ENCODE data around the gene PCDHB5. TPM values are rescaled to one million over a fixed set of nuclear protein-coding genes. Genes with fewer than 3 reads are reported as not detected.

Gene PCDHB5
- total and polyA plus RNA-seq, 2 of the 4 experiments (the other 2 are of a cell fraction) = 0.18 to 0.32 TPM

GRCh38 chr5:141094481-141095262 lies 40.3 kb upstream of the PCDHB5 start, which contains the start of gene PCDHB2:
Gene PCDHB2, plus strand, starts transcription at chr5:141094615. Its CDS starts 176 bp downstream, at chr5:141094791.
- no peaks in the 10 kb centered on the region for H3K36me3 ChIP-seq (ENCODE audit: control insufficient read depth, insufficient read depth, low read length)
- H2AK9ac ChIP-seq (replicated peaks; ENCODE audit: low read depth, low read length, poor library complexity) = no peak within 1 kb of the TSS
- peak within 1 kb of the TSS; percentile 52 for H3K18ac ChIP-seq (ENCODE audit: low read depth, low read length)
- H2BK15ac ChIP-seq (ENCODE audit: low read depth, low read length) = no peak within 1 kb of the TSS
- H2BK20ac ChIP-seq (ENCODE audit: low read depth, low read length) = no peak within 1 kb of the TSS
- H2BK120ac ChIP-seq (ENCODE audit: low read depth, low read length) = no peak within 1 kb of the TSS
- H3K27ac ChIP-seq (ENCODE audit: insufficient read depth, low read length) = peak within 1 kb of the TSS; percentile 74; the same call in 1 of the 2 replicates
- H3K56ac ChIP-seq (ENCODE audit: extremely low read depth, insufficient read depth, low read length) = 0 out of 2 replicates have a peak within 1 kb of the TSS, but pooled peaks have one; percentile 19
- no peak within 1 kb of the TSS for H4K8ac ChIP-seq (ENCODE audit: low read depth in 2 of 2, low read length in 2 of 2)
- no peak within 1 kb of the TSS for H2AK5ac ChIP-seq (ENCODE audit: low read depth, low read length)
- peak within 1 kb of the TSS; percentile 36 for H4K5ac ChIP-seq (ENCODE audit: low read depth, low read length)
- peak within 1 kb of the TSS; percentile 92 for H3K9ac ChIP-seq (ENCODE audit: low read depth, low read length)
- no peaks in the 10 kb centered on the region for H3K9me1 ChIP-seq (ENCODE audit: insufficient read depth, low read length)
- H3K27me3 ChIP-seq (ENCODE audit: control insufficient read depth, insufficient read depth, low read length) = no peaks in the 10 kb centered on the region
- ChIA-PET POLR2A (ENCODE audit: unreplicated experiment) (no interaction called here), CTCF (interaction anchor here (0.6 to 1.2 kb wide), 2 partner anchors 11 to 104 kb away, joined by 3 to 4 read pairs; no protein-coding TSS in a partner anchor)
- no peaks in the 10 kb centered on the region for H3K4me1 ChIP-seq (ENCODE audit: control insufficient read depth, insufficient read depth, low read length)
- dilution Hi-C loops (cut with HindIII; ENCODE audit: low sequenced_read_pairs, unreplicated experiment) = no loop called here
- peak within 1 kb of the TSS; percentile 86 for H3K4me3 ChIP-seq (ENCODE audit: insufficient read depth, low read depth, low read length)
- H2AFZ ChIP-seq (replicated peaks; ENCODE audit: low read length, poor library complexity) = peak within 1 kb of the TSS; percentile 18
- intact Hi-C loops (cut with micrococcal nuclease) = loop anchor here (5.0 kb wide), 1 partner anchor 468 kb away; no protein-coding TSS in a partner anchor
- ATAC-seq (ENCODE audit: low read depth) (peak; percentile 53), DNase-seq (peak; percentile 14)
- no peaks in the 10 kb centered on the region for H3K79me1 ChIP-seq (ENCODE audit: low read depth in 1 of 2, low read length in 2 of 2)
- WGBS, 2 experiments (ENCODE audit: extremely low coverage in 2 of 2, insufficient read length in 1 of 2) = 15% methylated on average over 7 of the region's 29 CpGs; no CpG with 5 or more reads in 1 of the 2 experiments
- in situ Hi-C loops (cut with MboI; ENCODE audit: low sequenced_read_pairs) = no loop called here
- no peak within 1 kb of the TSS for H3K14ac ChIP-seq (replicated peaks; ENCODE audit: low read depth, low read length)
- H4K91ac ChIP-seq (ENCODE audit: insufficient read depth, low read depth, low read length) = no peak within 1 kb of the TSS
- peak within 1 kb of the TSS; percentile 45 for H3K4me2 ChIP-seq (ENCODE audit: low read depth, low read length)
- no peak within 1 kb of the TSS for H3K4ac ChIP-seq (ENCODE audit: low read depth, low read length)
- no peak within 1 kb of the TSS for H2BK5ac ChIP-seq (ENCODE audit: low read depth, low read length, poor library complexity, severe bottlenecking)
- H3K9me3 ChIP-seq (ENCODE audit: control insufficient read depth, insufficient read depth, low read length) = peaks cover 9% of the 10 kb centered on the region
- BruUV-seq (replicated peaks) = no TSS peak
- H4K20me1 ChIP-seq (ENCODE audit: insufficient read depth, low read length) = no peaks in the 10 kb centered on the region
- TF ChIP-seq CTCF (conservative IDR thresholded peaks at IDR 0.05; ENCODE audit: low read depth, low read length) = peak; percentile 29
- no peak for TF ChIP-seq SMC3 (IDR thresholded peaks at IDR 0.05; ENCODE audit: low read depth, low read length)
- H3K23ac ChIP-seq (ENCODE audit: low read depth, low read length) = no peak within 1 kb of the TSS
